Right lobe of liver (tissue), 6 donors: ENCODE measurements around the gene STK32B. TPM values are rescaled to one million over a fixed set of nuclear protein-coding genes. Genes with fewer than 3 reads are reported as not detected.

Experiments
- ATAC-seq, 4 donors: fragments of 200-7000 bp; cut with Tn5 transposase; one replicate each; pipeline ENCODE4 v1.9.1; 2020; ENCODE audit warnings: mild to moderate bottlenecking in 4 of 4, moderate library complexity in 4 of 4
- DNase-seq, 3 donors: peaks; one replicate each; pipeline ENCODE4 v3.0.0-alpha.2; 2020
- H3K27ac ChIP-seq, 3 donors: fragments of 200-600 bp; one replicate each; pipeline ENCODE4 v1.8.0; 2022
- H3K27me3 ChIP-seq, 2 donors: fragments of 200-600 bp; one replicate each; pipeline ENCODE4 v1.8.0; 2022
- H3K36me3 ChIP-seq, 4 donors: fragments of 200-600 bp; sonication (generic) in 1 of 4; one replicate each; pipeline versions ENCODE4 v1.5.1 to v1.8.0; 2017 to 2022; ENCODE audit warnings: control low read depth in 1 of 4
- H3K4me1 ChIP-seq, 4 donors: fragments of 200-600 bp; sonication (generic) in 1 of 4; one replicate each; pipeline versions ENCODE4 v1.5.1 to v1.8.0; 2017 to 2022; ENCODE audit warnings: control low read depth in 1 of 4
- H3K4me3 ChIP-seq, 3 donors: fragments of 200-600 bp; one replicate each; pipeline ENCODE4 v1.8.0; 2022
- H3K9me3 ChIP-seq, 4 donors: fragments of 200-600 bp; sonication (generic) in 1 of 4; one replicate each; pipeline versions ENCODE4 v1.5.1 to v1.8.0; 2017 to 2022; ENCODE audit warnings: control low read depth in 1 of 4
- POLR2A ChIP-seq: fragments of 450-650 bp; IDR thresholded peaks from one replicate; pipeline ENCODE4 v1.6.1; 2017; ENCODE audit warnings: antibody characterized with exemption, mild to moderate bottlenecking
- WGBS: methylation state at CpG from one replicate; pipeline ENCODE4 v1.1.6; 2018; ENCODE audit warnings: low coverage, low lambda C conversion rate; ENCODE audit not compliant: insufficient coverage; ENCODE audit errors: missing lambda C conversion rate; 5-methylcytosine and 5-hydroxymethylcytosine counted together
- intact Hi-C, 2 donors: fragments of 100-400 bp; cut with DNase I; formaldehyde crosslinking; loops; one replicate each; pipeline versions ENCODE4 v1.11.2 to v1.14.1; 2022
- total RNA-seq, 6 experiments: library from RNA; depleted of rRNA in 2 of 6; stranded (reverse); fragments of >200 nt in 2 of 6; fragmentation: NEBNext Ultra II Directional in 3 of 6; extraction: Animal tissue kit (Norgen Biotek cat#: 25700) in 3 of 6; gene quantifications; one replicate each; pipeline versions ENCODE4 v1.1.0 to v1.2.4, GENCODE V29; 2016 to 2023
- TF ChIP-seq, protein P1 (sequence below), 4 donors: fragments of 200-600 bp in 3 of 4; fragments of 450-650 bp in 1 of 4; IDR thresholded peaks; one replicate each; pipeline versions ENCODE4 v1.5.1 to v1.8.0; 2016 to 2022; ENCODE audit warnings: antibody characterized with exemption in 4 of 4, mild to moderate bottlenecking in 2 of 4
- donor health status: DM: no; HTN: yes; CAD: no.
- donor health status: DM: no; HTN: no; CAD: no.
- donor health status: DM: no; HTN: no; CAD: no.
- donor health status: DM: no; HTN: yes; CAD: no.
- donor health status: DM: no; HTN: yes; CAD: no.

The STK32B gene
- total RNA-seq, 6 experiments from 2014 or later: 0.05 to 0.07 TPM; not detected in 4

- intact Hi-C loops: no loop called here
- TF ChIP-seq, protein P1, sequence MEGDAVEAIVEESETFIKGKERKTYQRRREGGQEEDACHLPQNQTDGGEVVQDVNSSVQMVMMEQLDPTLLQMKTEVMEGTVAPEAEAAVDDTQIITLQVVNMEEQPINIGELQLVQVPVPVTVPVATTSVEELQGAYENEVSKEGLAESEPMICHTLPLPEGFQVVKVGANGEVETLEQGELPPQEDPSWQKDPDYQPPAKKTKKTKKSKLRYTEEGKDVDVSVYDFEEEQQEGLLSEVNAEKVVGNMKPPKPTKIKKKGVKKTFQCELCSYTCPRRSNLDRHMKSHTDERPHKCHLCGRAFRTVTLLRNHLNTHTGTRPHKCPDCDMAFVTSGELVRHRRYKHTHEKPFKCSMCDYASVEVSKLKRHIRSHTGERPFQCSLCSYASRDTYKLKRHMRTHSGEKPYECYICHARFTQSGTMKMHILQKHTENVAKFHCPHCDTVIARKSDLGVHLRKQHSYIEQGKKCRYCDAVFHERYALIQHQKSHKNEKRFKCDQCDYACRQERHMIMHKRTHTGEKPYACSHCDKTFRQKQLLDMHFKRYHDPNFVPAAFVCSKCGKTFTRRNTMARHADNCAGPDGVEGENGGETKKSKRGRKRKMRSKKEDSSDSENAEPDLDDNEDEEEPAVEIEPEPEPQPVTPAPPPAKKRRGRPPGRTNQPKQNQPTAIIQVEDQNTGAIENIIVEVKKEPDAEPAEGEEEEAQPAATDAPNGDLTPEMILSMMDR (IDR thresholded peaks at IDR 0.05): no peak
- no peak for TF ChIP-seq POLR2A
- H3K27ac ChIP-seq: no peak overlapping the region
- no peak for ATAC-seq
- H3K9me3 ChIP-seq: no peaks in the 10 kb centered on the region
- H3K4me3 ChIP-seq: no peak overlapping the region
- no peaks in the 10 kb centered on the region for H3K36me3 ChIP-seq
- peaks cover 0 to 3% of the 10 kb centered on the region in 2 donors for H3K27me3 ChIP-seq
- WGBS: 71% methylated on average over 3 of the region's 3 CpGs
- no peaks in the 10 kb centered on the region for H3K4me1 ChIP-seq
- no peak for DNase-seq
Observed at GRCh38 chr4:5009796-5010195, 41.5 kb upstream of the STK32B start.

- no peak for DNase-seq
- H3K9me3 ChIP-seq: no peaks in the 10 kb centered on the region
- intact Hi-C loops: no loop called here
Observed at GRCh38 chr4:5010984-5011383, 40.3 kb upstream of the STK32B start.

GRCh38 chr4:5012244-5012898, 38.9 kb upstream of the STK32B start:
- no peak for ATAC-seq
- intact Hi-C loops: no loop called here

More at GRCh38 chr4:5010984-5011383, 40.3 kb upstream of the STK32B start:
- WGBS: 46% methylated on average over 2 of the region's 2 CpGs
- Histone ChIP-seq H3K4me1 (no peaks in the 10 kb centered on the region), H3K36me3 (no peaks in the 10 kb centered on the region), H3K27ac (no peak overlapping the region), H3K27me3 (peaks cover 0 to 3% of the 10 kb centered on the region in 2 donors), H3K4me3 (no peak overlapping the region)
- TF ChIP-seq, protein P1 (IDR thresholded peaks at IDR 0.05): no peak
- no peak for TF ChIP-seq POLR2A
- no peak for ATAC-seq

GRCh38 chr4:5012958-5013357, 38.3 kb upstream of the STK32B start:
- ATAC-seq: no peak
- no peak for TF ChIP-seq POLR2A
- TF ChIP-seq, protein P1 (IDR thresholded peaks at IDR 0.05): no peak
- intact Hi-C loops: no loop called here
- DNase-seq: no peak
- peaks cover 0 to 3% of the 10 kb centered on the region in 2 donors for H3K27me3 ChIP-seq
- 48% methylated on average over 2 of the region's 2 CpGs for WGBS
- no peaks in the 10 kb centered on the region for H3K4me1 ChIP-seq
- no peaks in the 10 kb centered on the region for H3K36me3 ChIP-seq
- H3K9me3 ChIP-seq: no peaks in the 10 kb centered on the region
- no peak overlapping the region for H3K4me3 ChIP-seq
- H3K27ac ChIP-seq: no peak overlapping the region

More at GRCh38 chr4:5012244-5012898, 38.9 kb upstream of the STK32B start:
- no peak overlapping the region for H3K27ac ChIP-seq
- peaks cover 0 to 3% of the 10 kb centered on the region in 2 donors for H3K27me3 ChIP-seq
- TF ChIP-seq, protein P1 (IDR thresholded peaks at IDR 0.05): no peak
- no peak for TF ChIP-seq POLR2A
- no peaks in the 10 kb centered on the region for H3K9me3 ChIP-seq
- H3K4me1 ChIP-seq: no peaks in the 10 kb centered on the region
- WGBS: 57% methylated on average over 4 of the region's 5 CpGs
- no peaks in the 10 kb centered on the region for H3K36me3 ChIP-seq
- no peak overlapping the region for H3K4me3 ChIP-seq
- DNase-seq: no peak
